H9 (cell line): ENCODE measurements around the gene C5orf58. TPM values are rescaled to one million over a fixed set of nuclear protein-coding genes. Genes with fewer than 3 reads are reported as not detected.

ENCODE experiments used
- DNase-seq: peaks from one replicate; pipeline ENCODE4 v3.0.0-alpha.2; 2017
- H2AFZ ChIP-seq: one replicate; pipeline ENCODE4 v1.6.1; 2013; ENCODE audit warnings: mild to moderate bottlenecking, low read length, control low read depth, moderate library complexity
- H2AK5ac ChIP-seq: 2 replicates; pipeline ENCODE4 v1.6.1; 2013; ENCODE audit warnings: low read length, control low read depth, mixed read lengths; ENCODE audit not compliant: insufficient read length
- H2BK120ac ChIP-seq: one replicate; pipeline ENCODE4 v1.6.1; 2013; ENCODE audit warnings: low read depth, mild to moderate bottlenecking, low read length, control low read depth, inconsistent platforms; ENCODE audit not compliant: poor library complexity, severe bottlenecking
- H2BK12ac ChIP-seq: 2 replicates; pipeline ENCODE4 v1.6.1; 2013; ENCODE audit warnings: low read length, control low read depth, mixed read lengths, low read depth; ENCODE audit not compliant: insufficient read length
- H2BK15ac ChIP-seq: 2 replicates; pipeline ENCODE4 v1.6.1; 2013; ENCODE audit warnings: low read depth, low read length, control low read depth
- H2BK20ac ChIP-seq: one replicate; pipeline ENCODE4 v1.6.1; 2013; ENCODE audit warnings: low read depth, mild to moderate bottlenecking, low read length, control low read depth, inconsistent platforms; ENCODE audit not compliant: poor library complexity, severe bottlenecking
- H2BK5ac ChIP-seq: 2 replicates; pipeline ENCODE4 v1.6.1; 2013; ENCODE audit warnings: low read length, control low read depth, mixed read lengths; ENCODE audit not compliant: insufficient read length
- H3K14ac ChIP-seq: 2 replicates; pipeline ENCODE4 v1.6.1; 2013; ENCODE audit warnings: low read length, control low read depth; ENCODE audit not compliant: insufficient read depth
- H3K18ac ChIP-seq: 2 replicates; pipeline ENCODE4 v1.6.1; 2013; ENCODE audit warnings: low read depth, mild to moderate bottlenecking, mixed read lengths, low read length, control low read depth; ENCODE audit not compliant: insufficient read length
- H3K23ac ChIP-seq: 2 replicates; pipeline ENCODE4 v1.6.1; 2013; ENCODE audit warnings: low read length, control low read depth, mixed read lengths, low read depth; ENCODE audit not compliant: insufficient read length
- H3K23me2 ChIP-seq: 2 replicates; pipeline ENCODE4 v1.6.1; 2013; ENCODE audit warnings: low read depth, mild to moderate bottlenecking, mixed read lengths, low read length, control low read depth; ENCODE audit not compliant: insufficient read length, poor library complexity, severe bottlenecking
- H3K27ac ChIP-seq: 2 replicates; pipeline ENCODE4 v1.5.1; 2013; ENCODE audit warnings: low read length, control low read depth, mixed read lengths, low read depth; ENCODE audit not compliant: insufficient read length
- H3K27me3 ChIP-seq: 2 replicates; pipeline ENCODE4 v1.6.1; 2013; ENCODE audit warnings: low read length, control low read depth, inconsistent platforms; ENCODE audit not compliant: insufficient read depth
- H3K4ac ChIP-seq: 2 replicates; pipeline ENCODE4 v1.6.1; 2013; ENCODE audit warnings: low read depth, mild to moderate bottlenecking, control low read depth, inconsistent platforms, low read length, moderate library complexity
- H3K4me1 ChIP-seq: 2 replicates; pipeline ENCODE4 v1.6.1; 2013; ENCODE audit warnings: low read length, control low read depth, inconsistent platforms; ENCODE audit not compliant: insufficient read depth
- H3K4me2 ChIP-seq: 2 replicates; pipeline ENCODE4 v1.6.1; 2013; ENCODE audit warnings: low read length, control low read depth, mixed read lengths; ENCODE audit not compliant: insufficient read length, insufficient read depth
- H3K56ac ChIP-seq: 2 replicates; pipeline ENCODE4 v1.6.1; 2013; ENCODE audit warnings: low read depth, mild to moderate bottlenecking, mixed read lengths, low read length, control low read depth; ENCODE audit not compliant: insufficient read length
- H3K79me1 ChIP-seq: 2 replicates; pipeline ENCODE4 v1.6.1; 2013; ENCODE audit warnings: low read depth, mild to moderate bottlenecking, moderate library complexity, low read length, control low read depth, inconsistent platforms; ENCODE audit not compliant: insufficient read depth, poor library complexity, severe bottlenecking
- H3K79me2 ChIP-seq: 2 replicates; pipeline ENCODE4 v1.6.1; 2013; ENCODE audit warnings: low read length, control low read depth, inconsistent platforms; ENCODE audit not compliant: insufficient read depth
- H3K9ac ChIP-seq: 2 replicates; pipeline ENCODE4 v1.6.1; 2013; ENCODE audit warnings: low read length, control low read depth, mixed read lengths; ENCODE audit not compliant: insufficient read length; ENCODE audit errors: extremely low read depth
- H3K9me3 ChIP-seq: one replicate; pipeline ENCODE4 v1.6.1; 2013; ENCODE audit warnings: low read depth, low read length, inconsistent platforms; ENCODE audit not compliant: control insufficient read depth
- H3T11ph ChIP-seq: one replicate; pipeline ENCODE4 v1.6.1; 2013; ENCODE audit warnings: mild to moderate bottlenecking, low read length, control low read depth, inconsistent platforms
- H4K20me1 ChIP-seq: one replicate; pipeline ENCODE4 v1.6.1; 2013; ENCODE audit not compliant: control insufficient read depth, insufficient read length, insufficient read depth
- H4K5ac ChIP-seq: 2 replicates; pipeline ENCODE4 v1.6.1; 2013; ENCODE audit warnings: low read depth, mild to moderate bottlenecking, mixed read lengths, low read length, control low read depth; ENCODE audit not compliant: insufficient read length
- H4K8ac ChIP-seq: replicated peaks from 2 replicates; pipeline ENCODE4 v1.6.1; 2013; ENCODE audit warnings: low read length, control low read depth, mixed read lengths, low read depth; ENCODE audit not compliant: insufficient read length
- H4K91ac ChIP-seq: 2 replicates; pipeline ENCODE4 v1.6.1; 2013; ENCODE audit warnings: low read depth, mild to moderate bottlenecking, moderate library complexity, mixed read lengths, low read length, control low read depth; ENCODE audit not compliant: insufficient read length
- H3K27ac Mint-ChIP-seq, 3 experiments: 2 replicates in 2 of 3; 3 replicates in 1 of 3; pipeline ENCODE4 v1.8.0; 2020 to 2021; ENCODE audit warnings: mixed read lengths in 3 of 3, mild to moderate bottlenecking in 1 of 3, moderate library complexity in 1 of 3
- H3K27me3 Mint-ChIP-seq: 2 replicates; pipeline ENCODE4 v1.8.0; 2021; ENCODE audit warnings: low read depth, mild to moderate bottlenecking, moderate library complexity, mixed read lengths
- H3K36me3 Mint-ChIP-seq, 3 experiments: 2 replicates in 2 of 3; 3 replicates in 1 of 3; pipeline ENCODE4 v1.8.0; 2020 to 2021; ENCODE audit warnings: low read depth in 3 of 3, mixed read lengths in 3 of 3; ENCODE audit not compliant: insufficient read depth in 1 of 3
- H3K4me1 Mint-ChIP-seq, 2 experiments: 2 replicates each; pipeline ENCODE4 v1.8.0; 2020; ENCODE audit warnings: mixed read lengths in 2 of 2
- H3K4me3 Mint-ChIP-seq, 2 experiments: 2 replicates in 1 of 2; 3 replicates in 1 of 2; pipeline ENCODE4 v1.8.0; 2020 to 2021; ENCODE audit warnings: mild to moderate bottlenecking in 2 of 2, mixed read lengths in 2 of 2, moderate library complexity in 1 of 2
- H3K9me3 Mint-ChIP-seq, 2 experiments: 2 replicates in 1 of 2; 3 replicates in 1 of 2; pipeline ENCODE4 v1.8.0; 2020; ENCODE audit warnings: mild to moderate bottlenecking in 2 of 2, mixed read lengths in 2 of 2, moderate library complexity in 1 of 2
- whole genome bisulfite sequencing: extraction: QIAGEN DNeasy Blood & Tissue Kit; methylation state at CpG from one replicate; pipeline ENCODE4 v1.1.7; 2013; ENCODE audit warnings: missing lambda C conversion rate, low lambda C conversion rate, mixed read lengths; ENCODE audit not compliant: insufficient read length; ENCODE audit errors: extremely low coverage; 5-methylcytosine and 5-hydroxymethylcytosine counted together
- total RNA-seq: library from RNA; stranded (reverse); gene quantifications from 2 replicates; pipeline ENCODE4 v1.2.1, GENCODE V29; 2021
- TF ChIP-seq, protein P1 (sequence below): fragments of 200-600 bp; sonication (generic); conservative IDR thresholded peaks from 3 replicates; pipeline ENCODE4 v1.8.0; 2021; ENCODE audit warnings: antibody characterized with exemption, mild to moderate bottlenecking

C5orf58 gene
- total RNA-seq, 1 experiment from 2014 or later: 0.90 TPM

DNA sequence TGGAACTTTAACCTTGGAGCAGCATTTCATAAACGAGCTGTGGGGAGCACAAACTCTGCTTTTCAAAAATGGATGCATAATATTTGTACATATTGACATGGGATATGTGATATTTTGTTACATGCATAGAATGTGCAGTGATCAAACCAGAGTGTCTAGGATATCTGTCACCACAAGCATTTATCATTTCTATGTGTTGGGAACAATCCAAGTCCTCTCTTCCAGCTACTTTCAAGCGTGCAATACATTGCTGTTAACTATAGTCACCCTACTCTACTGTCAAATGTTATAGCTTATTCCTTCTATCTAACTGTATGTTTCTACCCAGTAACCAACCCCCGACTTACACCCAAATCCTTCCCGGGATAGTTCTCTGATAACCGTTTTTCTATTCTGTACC is 15.0 kb upstream of the C5orf58 start:
- Histone ChIP-seq H2BK12ac (no peak overlapping the region), H3K4ac (no peak overlapping the region), H3K23ac (no peak overlapping the region), H3K27ac (no peak overlapping the region), H2BK5ac (no peak overlapping the region), H3K14ac (no peak overlapping the region), H3K23me2 (no peaks in the 10 kb centered on the region), H4K8ac (no peak overlapping the region), H3K79me1 (no peaks in the 10 kb centered on the region), H2BK20ac (no peak overlapping the region), H2AFZ (no peak overlapping the region), H3K9ac (no peak overlapping the region), H3T11ph (no peak overlapping the region), H3K18ac (no peak overlapping the region), H2AK5ac (no peak overlapping the region), H2BK120ac (no peak overlapping the region), H3K27me3 (0 out of 2 replicates have a peak, but pooled peaks cover 2% of the 10 kb centered on the region), H3K4me2 (no peak overlapping the region), H4K5ac (no peak overlapping the region), H3K4me1 (no peaks in the 10 kb centered on the region; the same call in 1 of the 2 replicates), H3K79me2 (no peaks in the 10 kb centered on the region), H4K20me1 (no peaks in the 10 kb centered on the region), H3K9me3 (no peaks in the 10 kb centered on the region), H2BK15ac (no peak overlapping the region), H3K56ac (no peak overlapping the region), H4K91ac (no peak overlapping the region)
- H3K4me3 Mint-ChIP-seq: no peak overlapping the region
- peaks cover 22 to 23% of the 10 kb centered on the region in 2 experiments for H3K4me1 Mint-ChIP-seq
- WGBS: no CpG with 5 or more reads among the region's 5 CpGs
- H3K27ac Mint-ChIP-seq: no peak overlapping the region
- H3K36me3 Mint-ChIP-seq: no peaks in the 10 kb centered on the region
- TF ChIP-seq, protein P1, sequence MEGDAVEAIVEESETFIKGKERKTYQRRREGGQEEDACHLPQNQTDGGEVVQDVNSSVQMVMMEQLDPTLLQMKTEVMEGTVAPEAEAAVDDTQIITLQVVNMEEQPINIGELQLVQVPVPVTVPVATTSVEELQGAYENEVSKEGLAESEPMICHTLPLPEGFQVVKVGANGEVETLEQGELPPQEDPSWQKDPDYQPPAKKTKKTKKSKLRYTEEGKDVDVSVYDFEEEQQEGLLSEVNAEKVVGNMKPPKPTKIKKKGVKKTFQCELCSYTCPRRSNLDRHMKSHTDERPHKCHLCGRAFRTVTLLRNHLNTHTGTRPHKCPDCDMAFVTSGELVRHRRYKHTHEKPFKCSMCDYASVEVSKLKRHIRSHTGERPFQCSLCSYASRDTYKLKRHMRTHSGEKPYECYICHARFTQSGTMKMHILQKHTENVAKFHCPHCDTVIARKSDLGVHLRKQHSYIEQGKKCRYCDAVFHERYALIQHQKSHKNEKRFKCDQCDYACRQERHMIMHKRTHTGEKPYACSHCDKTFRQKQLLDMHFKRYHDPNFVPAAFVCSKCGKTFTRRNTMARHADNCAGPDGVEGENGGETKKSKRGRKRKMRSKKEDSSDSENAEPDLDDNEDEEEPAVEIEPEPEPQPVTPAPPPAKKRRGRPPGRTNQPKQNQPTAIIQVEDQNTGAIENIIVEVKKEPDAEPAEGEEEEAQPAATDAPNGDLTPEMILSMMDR: no peak
- peaks cover 3% of the 10 kb centered on the region; the same call in 1 of the 2 replicates for H3K27me3 Mint-ChIP-seq
- DNase-seq: no peak
- H3K9me3 Mint-ChIP-seq: no peaks in the 10 kb centered on the region; a peak in 1 of 5 replicates
